ENCODE measurements around the gene LRMDA.
"Not testable (repeated sequence)": the region's sequence is repeated elsewhere in the genome, so short reads cannot be mapped to it uniquely, and the experiment has no call there.

GRCh38 chr10:76148217-76148616 lies 716.8 kb downstream of the LRMDA start:
- not testable (repeated sequence) for TF ChIP-seq CTCF (IDR thresholded peaks at IDR 0.05; ENCODE audit: insufficient read depth, low read length, poor library complexity, severe bottlenecking); EZH2phosphoT487 (conservative IDR thresholded peaks at IDR 0.05; ENCODE audit: low read length)

All from SU-DHL-6 (cell line).